Measurements from ENCODE around the gene CLASP1.

Gene CLASP1

DNA sequence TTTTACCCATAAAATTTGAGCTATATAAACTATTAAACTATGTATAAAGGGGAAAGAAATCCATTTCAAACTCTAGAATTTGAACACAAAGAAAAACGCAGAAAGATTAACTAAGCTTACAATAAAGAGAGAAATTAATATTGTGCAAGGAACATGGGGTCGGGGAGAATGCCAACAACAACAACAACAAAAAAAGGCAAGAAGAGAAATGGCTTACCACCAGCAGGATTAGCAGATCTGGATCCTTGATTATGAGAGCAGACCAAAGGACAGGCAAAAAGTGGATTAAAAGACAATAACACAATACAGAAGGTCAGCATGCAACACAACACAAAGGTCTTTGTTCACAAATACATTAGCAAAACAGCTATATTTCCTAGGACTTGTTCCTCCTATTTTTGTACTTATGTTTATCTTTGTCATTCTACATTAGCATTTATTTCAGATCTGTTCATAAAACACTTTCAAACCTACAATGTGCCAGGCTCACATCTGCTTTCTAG is 222.0 kb downstream of the CLASP1 start:
- Histone ChIP-seq H3K9me3 (ENCODE audit: insufficient read depth, low read length) (no peaks in the 10 kb centered on the region), H3K4me1 (ENCODE audit: low read length) (0 out of 2 replicates have a peak, but pooled peaks cover 4% of the 10 kb centered on the region), H4K20me1 (ENCODE audit: insufficient read depth, low read length) (no peaks in the 10 kb centered on the region), H2AFZ (ENCODE audit: low read depth, low read length) (no peak overlapping the region), H3K4me2 (ENCODE audit: low read length) (no peak overlapping the region), H3K9ac (ENCODE audit: low read length) (no peak overlapping the region), H3K36me3 (replicated peaks; ENCODE audit: low read depth, low read length) (peaks cover 22% of the 10 kb centered on the region), H3K79me2 (ENCODE audit: low read length) (no peaks in the 10 kb centered on the region), H3K4me3 (ENCODE audit: low read length) (no peak overlapping the region), H3K27me3 (ENCODE audit: low read depth, low read length) (no peaks in the 10 kb centered on the region), H3K27ac (ENCODE audit: low read length) (no peak overlapping the region)
- TF ChIP-seq, protein P1, sequence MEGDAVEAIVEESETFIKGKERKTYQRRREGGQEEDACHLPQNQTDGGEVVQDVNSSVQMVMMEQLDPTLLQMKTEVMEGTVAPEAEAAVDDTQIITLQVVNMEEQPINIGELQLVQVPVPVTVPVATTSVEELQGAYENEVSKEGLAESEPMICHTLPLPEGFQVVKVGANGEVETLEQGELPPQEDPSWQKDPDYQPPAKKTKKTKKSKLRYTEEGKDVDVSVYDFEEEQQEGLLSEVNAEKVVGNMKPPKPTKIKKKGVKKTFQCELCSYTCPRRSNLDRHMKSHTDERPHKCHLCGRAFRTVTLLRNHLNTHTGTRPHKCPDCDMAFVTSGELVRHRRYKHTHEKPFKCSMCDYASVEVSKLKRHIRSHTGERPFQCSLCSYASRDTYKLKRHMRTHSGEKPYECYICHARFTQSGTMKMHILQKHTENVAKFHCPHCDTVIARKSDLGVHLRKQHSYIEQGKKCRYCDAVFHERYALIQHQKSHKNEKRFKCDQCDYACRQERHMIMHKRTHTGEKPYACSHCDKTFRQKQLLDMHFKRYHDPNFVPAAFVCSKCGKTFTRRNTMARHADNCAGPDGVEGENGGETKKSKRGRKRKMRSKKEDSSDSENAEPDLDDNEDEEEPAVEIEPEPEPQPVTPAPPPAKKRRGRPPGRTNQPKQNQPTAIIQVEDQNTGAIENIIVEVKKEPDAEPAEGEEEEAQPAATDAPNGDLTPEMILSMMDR (IDR thresholded peaks at IDR 0.05; ENCODE audit: low read depth, low read length): no peak
- TF ChIP-seq EZH2phosphoT487 (IDR thresholded peaks at IDR 0.05; ENCODE audit: low read depth): no peak

DNA sequence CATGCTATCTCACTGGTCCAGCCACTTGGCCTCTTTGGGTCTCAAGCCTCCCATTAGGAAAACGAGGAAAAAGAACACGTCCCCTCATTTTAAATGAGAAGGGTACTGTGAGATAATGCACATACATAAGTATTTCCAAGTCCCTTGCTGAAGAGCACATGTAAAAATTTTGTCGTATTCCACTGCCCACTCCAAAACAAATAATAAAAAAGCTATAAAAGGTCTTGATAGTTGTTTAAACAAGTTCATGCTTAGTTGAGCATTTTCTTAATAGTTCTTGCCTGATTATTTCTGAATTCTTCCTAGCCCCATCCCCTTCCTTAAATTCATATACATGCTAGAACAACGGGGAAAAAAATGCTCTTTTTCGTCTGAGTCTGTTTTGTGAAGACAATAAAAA is 228.8 kb downstream of the CLASP1 start:
- H3K9me3 ChIP-seq (ENCODE audit: insufficient read depth, low read length): no peaks in the 10 kb centered on the region
- TF ChIP-seq, protein P1 (IDR thresholded peaks at IDR 0.05; ENCODE audit: low read depth, low read length): no peak
- no peak for TF ChIP-seq EZH2phosphoT487 (IDR thresholded peaks at IDR 0.05; ENCODE audit: low read depth)
- H3K36me3 ChIP-seq (replicated peaks; ENCODE audit: low read depth, low read length): peaks cover 12% of the 10 kb centered on the region
- no peak overlapping the region for H2AFZ ChIP-seq (ENCODE audit: low read depth, low read length)
- H3K27ac ChIP-seq (ENCODE audit: low read length): no peak overlapping the region
- H3K79me2 ChIP-seq (ENCODE audit: low read length): no peaks in the 10 kb centered on the region
- H4K20me1 ChIP-seq (ENCODE audit: insufficient read depth, low read length): no peaks in the 10 kb centered on the region
- H3K4me2 ChIP-seq (ENCODE audit: low read length): no peak overlapping the region
- no peaks in the 10 kb centered on the region for H3K4me1 ChIP-seq (ENCODE audit: low read length)
- H3K27me3 ChIP-seq (ENCODE audit: low read depth, low read length): no peaks in the 10 kb centered on the region
- H3K4me3 ChIP-seq (ENCODE audit: low read length): no peak overlapping the region
- no peak overlapping the region for H3K9ac ChIP-seq (ENCODE audit: low read length)

DNA sequence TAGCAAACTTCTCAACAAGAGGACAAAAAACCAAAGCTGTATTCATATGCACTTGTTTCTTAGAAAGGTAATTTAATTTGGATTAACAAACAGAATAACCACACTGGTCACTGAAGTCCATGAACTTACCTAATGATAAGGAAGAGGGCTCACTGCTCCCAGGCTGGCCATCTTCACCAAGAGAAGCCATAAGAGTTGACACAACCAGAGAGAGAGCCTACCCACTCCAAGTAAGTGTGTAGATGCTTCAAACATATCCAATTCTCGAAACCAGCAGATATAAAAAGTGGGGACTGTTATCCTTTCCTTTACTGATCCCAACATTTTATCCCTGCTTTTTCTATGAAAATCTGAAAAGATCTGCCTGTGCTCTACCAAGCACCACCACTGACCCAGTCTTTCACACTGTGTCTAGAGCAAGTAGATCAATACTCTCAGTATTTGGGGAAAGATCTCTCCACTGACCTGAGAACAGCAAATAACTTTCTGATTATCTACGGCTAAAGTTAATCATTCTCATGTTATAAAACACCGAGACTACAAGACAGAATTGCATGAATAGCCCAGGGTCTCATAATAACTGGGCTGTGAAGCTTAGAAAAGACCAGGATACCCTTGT is 230.1 kb downstream of the CLASP1 start:
- Histone ChIP-seq H4K20me1 (ENCODE audit: insufficient read depth, low read length) (no peaks in the 10 kb centered on the region), H3K4me3 (ENCODE audit: low read length) (no peak overlapping the region), H3K9me3 (ENCODE audit: insufficient read depth, low read length) (no peaks in the 10 kb centered on the region), H3K4me1 (ENCODE audit: low read length) (no peaks in the 10 kb centered on the region), H3K36me3 (replicated peaks; ENCODE audit: low read depth, low read length) (peaks cover 6% of the 10 kb centered on the region), H3K9ac (ENCODE audit: low read length) (no peak overlapping the region), H3K27ac (ENCODE audit: low read length) (no peak overlapping the region), H3K4me2 (ENCODE audit: low read length) (no peak overlapping the region), H3K79me2 (ENCODE audit: low read length) (no peaks in the 10 kb centered on the region), H2AFZ (ENCODE audit: low read depth, low read length) (no peak overlapping the region), H3K27me3 (ENCODE audit: low read depth, low read length) (no peaks in the 10 kb centered on the region)
- TF ChIP-seq, protein P1 (IDR thresholded peaks at IDR 0.05; ENCODE audit: low read depth, low read length): no peak
- TF ChIP-seq EZH2phosphoT487 (IDR thresholded peaks at IDR 0.05; ENCODE audit: low read depth): no peak

DNA sequence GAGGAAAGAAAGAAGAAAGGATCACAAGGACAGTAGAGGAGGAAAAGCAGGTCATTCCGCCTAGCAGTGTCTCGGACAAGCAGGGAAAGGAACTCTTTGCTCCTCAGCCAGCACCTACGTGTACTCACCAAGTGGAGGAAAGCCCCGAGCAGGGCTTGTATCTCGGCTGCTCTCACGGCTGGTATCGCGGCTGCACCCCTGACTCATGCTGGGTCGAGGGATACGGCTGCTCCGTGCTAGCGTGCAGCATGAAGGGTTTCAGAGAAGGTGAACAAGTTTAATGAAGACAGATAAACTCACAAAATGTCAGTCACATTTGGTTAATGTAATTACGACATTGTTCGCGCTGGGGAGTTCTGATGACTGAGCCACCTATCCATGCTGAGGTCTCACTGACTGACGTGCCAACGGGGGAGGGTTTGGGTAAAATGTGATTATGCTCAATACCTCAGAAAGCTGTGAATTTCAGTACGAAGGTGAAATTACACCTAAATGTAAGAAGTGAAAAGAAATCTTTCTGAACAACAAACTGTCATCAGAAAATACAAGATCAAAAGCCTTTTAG is 230.7 kb downstream of the CLASP1 start:
- no peak overlapping the region for H3K4me2 ChIP-seq (ENCODE audit: low read length)
- no peaks in the 10 kb centered on the region for H4K20me1 ChIP-seq (ENCODE audit: insufficient read depth, low read length)
- H3K9me3 ChIP-seq (ENCODE audit: insufficient read depth, low read length): no peaks in the 10 kb centered on the region
- no peaks in the 10 kb centered on the region for H3K27me3 ChIP-seq (ENCODE audit: low read depth, low read length)
- no peaks in the 10 kb centered on the region for H3K4me1 ChIP-seq (ENCODE audit: low read length)
- TF ChIP-seq, protein P1 (IDR thresholded peaks at IDR 0.05; ENCODE audit: low read depth, low read length): no peak
- no peak for TF ChIP-seq EZH2phosphoT487 (IDR thresholded peaks at IDR 0.05; ENCODE audit: low read depth)
- no peaks in the 10 kb centered on the region for H3K79me2 ChIP-seq (ENCODE audit: low read length)
- H3K4me3 ChIP-seq (ENCODE audit: low read length): no peak overlapping the region
- H3K27ac ChIP-seq (ENCODE audit: low read length): no peak overlapping the region
- peaks cover 4% of the 10 kb centered on the region for H3K36me3 ChIP-seq (replicated peaks; ENCODE audit: low read depth, low read length)
- H2AFZ ChIP-seq (ENCODE audit: low read depth, low read length): no peak overlapping the region
- no peak overlapping the region for H3K9ac ChIP-seq (ENCODE audit: low read length)
